Activated CD4-positive, alpha-beta T cell treated with anti-CD3 and anti-CD28 coated beads, Interleukin-2, amount 10 ng/mL, durations not matched to agents 7 days and 5 days (primary cell): Measurements from ENCODE around the gene MYT1. TPM values are rescaled to one million over a fixed set of nuclear protein-coding genes. Genes with fewer than 3 reads are reported as not detected.

Source experiments
- CTCF ChIA-PET: fragments of 350-600 bp; sonication (Branson Sonifier 250); formaldehyde crosslinking; loops from one replicate; lab custom pipeline; 2021; ENCODE audit warnings: antibody characterized with exemption; lab: Charles Lee
- POLR2A ChIA-PET: fragments of 350-600 bp; sonication (Branson Sonifier 250); formaldehyde crosslinking; loops from one replicate; lab custom pipeline; 2021; ENCODE audit warnings: antibody characterized with exemption; lab: Charles Lee
- DNase-seq: peaks from one replicate; pipeline ENCODE4 v3.0.0-alpha.2; 2020
- H3K27ac Mint-ChIP-seq: one replicate; pipeline ENCODE4 v1.8.0; 2021; ENCODE audit warnings: mild to moderate bottlenecking, moderate library complexity, mixed read lengths
- H3K27me3 Mint-ChIP-seq: one replicate; pipeline ENCODE4 v1.8.0; 2021; ENCODE audit warnings: mixed read lengths
- H3K36me3 Mint-ChIP-seq: one replicate; pipeline ENCODE4 v1.8.0; 2021; ENCODE audit warnings: low read depth, mixed read lengths
- H3K4me1 Mint-ChIP-seq: one replicate; pipeline ENCODE4 v1.8.0; 2021; ENCODE audit warnings: mixed read lengths
- H3K4me3 Mint-ChIP-seq: one replicate; pipeline ENCODE4 v1.8.0; 2021; ENCODE audit warnings: mild to moderate bottlenecking, moderate library complexity, mixed read lengths
- H3K9me3 Mint-ChIP-seq: one replicate; pipeline ENCODE4 v1.8.0; 2021; ENCODE audit warnings: mixed read lengths
- total RNA-seq, 2 experiments: library from RNA; stranded (reverse); gene quantifications; one replicate each; pipeline ENCODE4 v1.2.3, GENCODE V29; 2021

MYT1 gene
- total RNA-seq, 2 experiments from 2014 or later: not detected

- no peak overlapping the region for H3K4me3 Mint-ChIP-seq
- ChIA-PET POLR2A (interaction anchor here (0.7 kb wide), 1 partner anchor 12 kb away, joined by 3 read pairs; no protein-coding TSS in a partner anchor), CTCF (no interaction called here)
- DNase-seq: no peak
- peaks cover 2% of the 10 kb centered on the region for H3K36me3 Mint-ChIP-seq
- no peaks in the 10 kb centered on the region for H3K4me1 Mint-ChIP-seq
- H3K27me3 Mint-ChIP-seq: no peaks in the 10 kb centered on the region
- H3K9me3 Mint-ChIP-seq: peaks cover 18% of the 10 kb centered on the region
- no peak overlapping the region for H3K27ac Mint-ChIP-seq
Observed at GRCh38 chr20:64143018-64143801, 21.0 kb upstream of the MYT1 start.

- no peaks in the 10 kb centered on the region for H3K4me1 Mint-ChIP-seq
- ChIA-PET POLR2A (no interaction called here), CTCF (no interaction called here)
- H3K27me3 Mint-ChIP-seq: no peaks in the 10 kb centered on the region
- H3K9me3 Mint-ChIP-seq: peaks cover 21% of the 10 kb centered on the region
- no peak for DNase-seq
- H3K4me3 Mint-ChIP-seq: no peak overlapping the region
- peaks cover 2% of the 10 kb centered on the region for H3K36me3 Mint-ChIP-seq
- H3K27ac Mint-ChIP-seq: no peak overlapping the region
Observed at GRCh38 chr20:64144144-64144912, 19.9 kb upstream of the MYT1 start.

GRCh38 chr20:64145458-64146300, 18.6 kb upstream of the MYT1 start:
- Mint-ChIP-seq H3K4me3 (no peak overlapping the region), H3K4me1 (no peaks in the 10 kb centered on the region), H3K36me3 (peaks cover 2% of the 10 kb centered on the region), H3K9me3 (peaks cover 25% of the 10 kb centered on the region), H3K27ac (no peak overlapping the region), H3K27me3 (no peaks in the 10 kb centered on the region)
- ChIA-PET CTCF (no interaction called here), POLR2A (no interaction called here)
- DNase-seq: no peak

GRCh38 chr20:64146301-64146935, 17.8 kb upstream of the MYT1 start:
- ChIA-PET POLR2A (no interaction called here), CTCF (no interaction called here)
- Mint-ChIP-seq H3K4me1 (no peaks in the 10 kb centered on the region), H3K9me3 (peaks cover 25% of the 10 kb centered on the region), H3K4me3 (no peak overlapping the region), H3K27me3 (no peaks in the 10 kb centered on the region), H3K36me3 (peaks cover 2% of the 10 kb centered on the region), H3K27ac (no peak overlapping the region)
- no peak for DNase-seq

DNA sequence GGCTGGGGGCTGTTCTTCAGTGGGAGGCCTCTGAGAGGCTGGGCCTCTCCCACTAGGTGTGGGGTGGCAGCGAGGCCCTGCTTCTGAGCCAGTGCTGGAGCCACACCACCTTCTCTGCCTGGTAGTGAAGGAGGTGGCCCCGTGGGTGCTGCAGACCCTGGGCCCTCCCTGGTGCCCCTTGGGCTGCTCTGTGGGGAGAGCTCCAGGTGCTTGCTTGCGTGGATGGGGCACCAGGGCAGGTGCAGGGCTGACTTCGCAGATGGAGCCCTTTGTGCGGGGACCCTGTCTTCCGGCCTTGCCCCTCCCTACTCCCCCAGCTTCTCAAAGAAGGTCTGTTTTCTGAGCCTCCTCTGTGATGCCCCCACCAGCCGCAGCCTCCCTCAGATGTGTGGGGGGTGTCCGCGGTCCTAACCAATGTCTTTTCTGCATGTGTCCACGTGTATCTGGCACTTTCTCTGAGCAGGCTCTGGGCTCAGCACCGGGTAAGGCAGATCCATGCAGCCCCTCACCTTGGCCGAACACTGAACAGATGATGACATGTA, 17.2 kb upstream of the MYT1 start:
- Mint-ChIP-seq H3K27ac (no peak overlapping the region), H3K36me3 (peaks cover 2% of the 10 kb centered on the region), H3K4me1 (no peaks in the 10 kb centered on the region), H3K27me3 (no peaks in the 10 kb centered on the region), H3K9me3 (peaks cover 25% of the 10 kb centered on the region), H3K4me3 (no peak overlapping the region)
- DNase-seq: no peak
- CTCF ChIA-PET: no interaction called here
- POLR2A ChIA-PET: no interaction called here

GRCh38 chr20:64148581-64148980, 15.7 kb upstream of the MYT1 start:
- H3K4me1 Mint-ChIP-seq: no peaks in the 10 kb centered on the region
- peaks cover 2% of the 10 kb centered on the region for H3K36me3 Mint-ChIP-seq
- peaks cover 25% of the 10 kb centered on the region for H3K9me3 Mint-ChIP-seq
- DNase-seq: no peak
- ChIA-PET CTCF (interaction anchor here (1.3 kb wide), 1 partner anchor 28 kb away, joined by 3 read pairs; no protein-coding TSS in a partner anchor), POLR2A (no interaction called here)
- H3K27ac Mint-ChIP-seq: no peak overlapping the region
- no peak overlapping the region for H3K4me3 Mint-ChIP-seq
- H3K27me3 Mint-ChIP-seq: no peaks in the 10 kb centered on the region

- peaks cover 21% of the 10 kb centered on the region for H3K9me3 Mint-ChIP-seq
- no peak overlapping the region for H3K4me3 Mint-ChIP-seq
- no peaks in the 10 kb centered on the region for H3K27me3 Mint-ChIP-seq
- POLR2A ChIA-PET: no interaction called here
- H3K27ac Mint-ChIP-seq: no peak overlapping the region
- H3K4me1 Mint-ChIP-seq: no peaks in the 10 kb centered on the region
- DNase-seq: no peak
- CTCF ChIA-PET: interaction anchor here (1.3 kb wide), 1 partner anchor 28 kb away, joined by 3 read pairs; no protein-coding TSS in a partner anchor
- peaks cover 2% of the 10 kb centered on the region for H3K36me3 Mint-ChIP-seq
Observed at GRCh38 chr20:64149141-64149540, 15.1 kb upstream of the MYT1 start.

- Mint-ChIP-seq H3K4me3 (no peak overlapping the region), H3K36me3 (no peaks in the 10 kb centered on the region), H3K27ac (no peak overlapping the region), H3K4me1 (no peaks in the 10 kb centered on the region), H3K9me3 (peaks cover 12% of the 10 kb centered on the region), H3K27me3 (no peaks in the 10 kb centered on the region)
- no peak for DNase-seq
- POLR2A ChIA-PET: no interaction called here
- CTCF ChIA-PET: no interaction called here
Observed at GRCh38 chr20:64149809-64150560, 14.3 kb upstream of the MYT1 start.

GRCh38 chr20:64150756-64151632, 13.3 kb upstream of the MYT1 start:
- Mint-ChIP-seq H3K36me3 (no peaks in the 10 kb centered on the region), H3K4me3 (no peak overlapping the region), H3K27ac (no peak overlapping the region), H3K9me3 (peaks cover 6% of the 10 kb centered on the region), H3K27me3 (no peaks in the 10 kb centered on the region), H3K4me1 (no peaks in the 10 kb centered on the region)
- POLR2A ChIA-PET: no interaction called here
- CTCF ChIA-PET: no interaction called here
- DNase-seq: no peak

DNA sequence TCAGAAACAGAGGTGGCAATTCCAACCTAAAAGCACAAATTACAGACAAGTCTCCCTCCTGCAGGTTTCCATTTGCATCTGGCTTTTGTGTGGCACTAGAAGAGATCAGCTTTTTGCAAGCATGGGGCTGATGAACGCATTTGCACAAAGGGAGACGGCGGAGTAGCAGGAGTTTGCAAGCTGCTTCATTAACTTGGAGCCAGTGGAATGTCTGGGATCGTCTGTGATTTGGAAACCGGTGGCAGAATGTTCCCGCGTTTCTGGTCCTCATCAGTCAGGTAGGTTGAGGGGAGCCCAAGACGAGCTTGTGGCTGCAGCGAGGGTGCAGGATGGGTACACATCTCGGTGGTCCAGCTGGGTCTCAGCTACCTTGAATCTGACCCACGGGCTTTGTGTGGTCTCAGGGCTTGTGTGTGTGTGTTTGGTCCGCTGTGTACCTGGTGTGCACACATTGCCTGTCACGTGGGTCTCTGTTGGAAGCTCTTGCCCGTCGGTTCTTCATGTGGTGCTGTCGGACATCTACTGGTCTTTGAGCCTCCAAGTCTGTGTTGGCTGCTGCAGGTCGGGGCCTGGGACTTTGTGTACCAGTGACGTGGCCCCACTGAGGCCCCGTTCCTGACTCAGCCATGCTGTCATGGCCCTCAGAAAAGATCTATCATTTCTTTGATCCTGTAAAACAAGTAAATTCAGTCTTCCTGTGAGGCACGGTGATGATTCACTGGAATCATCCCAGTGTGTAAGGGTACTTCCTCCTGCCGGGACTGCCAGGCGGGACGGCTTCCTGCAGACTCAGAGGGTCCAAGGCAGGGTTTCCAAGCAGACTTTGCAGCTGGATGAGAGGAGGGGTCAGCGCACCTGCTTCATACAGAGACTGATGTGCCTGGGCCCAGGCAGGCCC, 12.4 kb upstream of the MYT1 start:
- DNase-seq: no peak
- Mint-ChIP-seq H3K4me1 (no peaks in the 10 kb centered on the region), H3K36me3 (no peaks in the 10 kb centered on the region), H3K4me3 (no peak overlapping the region), H3K9me3 (peaks cover 6% of the 10 kb centered on the region), H3K27me3 (no peaks in the 10 kb centered on the region), H3K27ac (no peak overlapping the region)
- ChIA-PET POLR2A (no interaction called here), CTCF (no interaction called here)
